Psoas muscle (tissue), 8 donors: ENCODE measurements around the gene B4GALNT1. TPM values are rescaled to one million over a fixed set of nuclear protein-coding genes. Genes with fewer than 3 reads are reported as not detected.
A peak's percentile ranks its signal among the peaks of the same experiment; 100 is the strongest.

Source experiments
- ATAC-seq, 4 donors: fragments of 200-7000 bp; cut with Tn5 transposase; one replicate each; pipeline ENCODE4 v1.9.1; 2020; ENCODE audit warnings: moderate library complexity in 3 of 4, mild to moderate bottlenecking in 2 of 4
- DNase-seq, 2 donors: peaks; one replicate each; pipeline ENCODE4 v3.0.0-alpha.2; 2020
- H3K27ac ChIP-seq: fragments of 200-600 bp; one replicate; pipeline ENCODE4 v1.8.0; 2022
- H3K27me3 ChIP-seq, 3 donors: fragments of 200-600 bp in 1 of 3; one replicate each; pipeline versions ENCODE4 v1.6.1 to v1.8.0; 2013 to 2022; ENCODE audit warnings: low read length in 2 of 3, mild to moderate bottlenecking in 2 of 3, moderate library complexity in 1 of 3; ENCODE audit not compliant: insufficient read depth in 3 of 3
- H3K36me3 ChIP-seq, 2 donors: fragments of 200-600 bp in 1 of 2; one replicate each; pipeline versions ENCODE4 v1.6.1 to v1.8.0; 2013 to 2022; ENCODE audit warnings: low read depth in 1 of 2, mild to moderate bottlenecking in 1 of 2, moderate library complexity in 1 of 2; ENCODE audit not compliant: insufficient read depth in 1 of 2
- H3K4me1 ChIP-seq: fragments of 200-600 bp; one replicate; pipeline ENCODE4 v1.8.0; 2022
- H3K4me3 ChIP-seq: fragments of 200-600 bp; one replicate; pipeline ENCODE4 v1.8.0; 2022; ENCODE audit warnings: mild to moderate bottlenecking
- H3K9me3 ChIP-seq: fragments of 200-600 bp; one replicate; pipeline ENCODE4 v1.8.0; 2022
- CTCF ChIP-seq: fragments of 200-600 bp; IDR thresholded peaks from one replicate; pipeline ENCODE4 v1.8.0; 2022; ENCODE audit warnings: antibody characterized with exemption
- WGBS, 3 donors: extraction: QIAGEN DNeasy Blood & Tissue Kit; methylation state at CpG; one replicate each; pipeline versions ENCODE4 v1.1.6 to v1.1.7; 2013; 5-methylcytosine and 5-hydroxymethylcytosine counted together
- intact Hi-C, 2 donors: fragments of 100-400 bp; cut with DNase I; formaldehyde crosslinking; loops; one replicate each; pipeline versions ENCODE4 v1.11.0 to v1.14.2; 2022
- polyA plus RNA-seq, 3 donors: library from polyadenylated mRNA; stranded (reverse); fragments of 200-250 nt; gene quantifications; one replicate each; pipeline ENCODE4 v1.2.3, GENCODE V29; 2013
- total RNA-seq, 4 donors: library from RNA; stranded (reverse); fragmentation: NEBNext Ultra II Directional in 2 of 4; extraction: Animal tissue kit (Norgen Biotek cat#: 25700) in 2 of 4; gene quantifications; one replicate each; pipeline versions ENCODE4 v1.2.1 to v1.2.4, GENCODE V29; 2021 to 2023
- donor health status: healthy with polysubstance abuse.
- donor health status: DM: no; HTN: no; CAD: no; lungs with moderate emphysema.
- donor health status: Bipolar disorder and iron deficiency.
- donor health status: healthy.
- donor health status: DM: yes; HTN: yes; CAD: no.
- donor health status: DM: no; HTN: no; CAD: no.
- donor health status: DM: no; HTN: no; CAD: no.
- donor health status: DM: yes; HTN: yes; CAD: no.

B4GALNT1 gene
- total and polyA plus RNA-seq, 7 donors, result 8.2 to 46.7 (median 10.0) TPM

- ATAC-seq (peak; percentile 95 to 99 (median 97)), DNase-seq (peak in 1 of 2 donors; percentile 27)
- Histone ChIP-seq H3K4me1 (no peaks in the 10 kb centered on the region), H3K9me3 (no peaks in the 10 kb centered on the region), H3K27ac (no peak overlapping the region), H3K36me3 (no peaks in the 10 kb centered on the region), H3K27me3 (peaks cover 2 to 9% (median 4%) of the 10 kb centered on the region in 3 donors), H3K4me3 (no peak overlapping the region)
- WGBS, 3 donors, result 44 to 47% (median 44%) methylated on average over 13 of the region's 13 CpGs
- intact Hi-C loops, result loop anchor here (2.0 kb wide), 2 partner anchors 38 to 50 kb away; partner anchors contain the start of gene B4GALNT1 (in 1 of the 2)
- peak; percentile 94 for TF ChIP-seq CTCF
Observed at GRCh38 chr12:57583008-57583831, 49.8 kb downstream of the B4GALNT1 start.

GRCh38 chr12:57582440-57582839 lies 50.6 kb downstream of the B4GALNT1 start:
- Histone ChIP-seq H3K9me3 (no peaks in the 10 kb centered on the region), H3K4me1 (no peaks in the 10 kb centered on the region), H3K27ac (no peak overlapping the region), H3K4me3 (no peak overlapping the region), H3K36me3 (no peaks in the 10 kb centered on the region), H3K27me3 (peaks cover 2 to 5% (median 4%) of the 10 kb centered on the region in 3 donors)
- DNase-seq (no peak), ATAC-seq (no peak)
- intact Hi-C loops, result loop anchor here (2.0 kb wide), 2 partner anchors 38 to 50 kb away; partner anchors contain the start of gene B4GALNT1 (in 1 of the 2)
- TF ChIP-seq CTCF, result no peak
- WGBS, 3 donors, result 100% methylated on average over 1 of the region's 1 CpG

- H3K4me1 ChIP-seq, result no peaks in the 10 kb centered on the region
- WGBS, 3 donors, result 83 to 87% (median 85%) methylated on average over 1 of the region's 1 CpG
- H3K4me3 ChIP-seq, result no peak overlapping the region
- H3K27ac ChIP-seq, result no peak overlapping the region
- no peak for DNase-seq
- H3K36me3 ChIP-seq, result no peaks in the 10 kb centered on the region
- intact Hi-C loops, result loop anchor here (2.0 kb wide), 2 partner anchors 39 to 51 kb away; partner anchors contain the start of gene B4GALNT1 (in 1 of the 2)
- TF ChIP-seq CTCF, result no peak
- no peak for ATAC-seq
- H3K9me3 ChIP-seq, result no peaks in the 10 kb centered on the region
- peaks cover 2 to 5% (median 4%) of the 10 kb centered on the region in 3 donors for H3K27me3 ChIP-seq
Observed at GRCh38 chr12:57581802-57582201, 51.2 kb downstream of the B4GALNT1 start.

GRCh38 chr12:57580466-57580795 lies 52.6 kb downstream of the B4GALNT1 start:
- intact Hi-C loops, result no loop called here
- H3K27ac ChIP-seq, result no peak overlapping the region
- H3K27me3 ChIP-seq, result peaks cover 2 to 10% (median 3%) of the 10 kb centered on the region in 3 donors
- ATAC-seq (no peak), DNase-seq (no peak)
- H3K9me3 ChIP-seq, result no peaks in the 10 kb centered on the region
- H3K36me3 ChIP-seq, result no peaks in the 10 kb centered on the region
- 87 to 97% (median 89%) methylated on average over 4 of the region's 4 CpGs for WGBS, 3 donors
- TF ChIP-seq CTCF, result no peak
- no peaks in the 10 kb centered on the region for H3K4me1 ChIP-seq
- no peak overlapping the region for H3K4me3 ChIP-seq
